DND-41 (cell line): Measurements from ENCODE around the gene NEK10.
A peak's percentile ranks its signal among the peaks of the same experiment; 100 is the strongest.

ENCODE experiments used
- CTCF ChIP-seq: IDR thresholded peaks from 2 replicates; pipeline ENCODE4 v1.5.1; 2012; ENCODE audit warnings: borderline replicate concordance, low read length, moderate library complexity, mild to moderate bottlenecking; ENCODE audit not compliant: poor library complexity, severe bottlenecking; ENCODE audit errors: extremely low read depth
- EZH2 ChIP-seq: IDR thresholded peaks from 3 replicates; pipeline ENCODE4 v1.6.1; 2012; ENCODE audit warnings: borderline replicate concordance, low read depth, mild to moderate bottlenecking, moderate library complexity, low read length, inconsistent platforms; ENCODE audit not compliant: severe bottlenecking

GRCh38 chr3:27325419-27325818 is 43.8 kb downstream of the NEK10 start:
- TF ChIP-seq CTCF (peak; percentile 13), EZH2 (no peak)
